Activated CD4-positive, CD25-positive, alpha-beta regulatory T cell treated with anti-CD3 and anti-CD28 coated beads, Interleukin-2, amount 50 U/mL, for 24 hours (primary cell): ENCODE results near the gene RENBP.

Experiments
- ATAC-seq, 2 donors: fragments of 150-1000 bp; cut with Tn5 transposase; one replicate each; pipeline ENCODE4 v1.10.0; 2021; ENCODE audit warnings: mild to moderate bottlenecking in 1 of 2, moderate library complexity in 1 of 2

The RENBP gene

DNA sequence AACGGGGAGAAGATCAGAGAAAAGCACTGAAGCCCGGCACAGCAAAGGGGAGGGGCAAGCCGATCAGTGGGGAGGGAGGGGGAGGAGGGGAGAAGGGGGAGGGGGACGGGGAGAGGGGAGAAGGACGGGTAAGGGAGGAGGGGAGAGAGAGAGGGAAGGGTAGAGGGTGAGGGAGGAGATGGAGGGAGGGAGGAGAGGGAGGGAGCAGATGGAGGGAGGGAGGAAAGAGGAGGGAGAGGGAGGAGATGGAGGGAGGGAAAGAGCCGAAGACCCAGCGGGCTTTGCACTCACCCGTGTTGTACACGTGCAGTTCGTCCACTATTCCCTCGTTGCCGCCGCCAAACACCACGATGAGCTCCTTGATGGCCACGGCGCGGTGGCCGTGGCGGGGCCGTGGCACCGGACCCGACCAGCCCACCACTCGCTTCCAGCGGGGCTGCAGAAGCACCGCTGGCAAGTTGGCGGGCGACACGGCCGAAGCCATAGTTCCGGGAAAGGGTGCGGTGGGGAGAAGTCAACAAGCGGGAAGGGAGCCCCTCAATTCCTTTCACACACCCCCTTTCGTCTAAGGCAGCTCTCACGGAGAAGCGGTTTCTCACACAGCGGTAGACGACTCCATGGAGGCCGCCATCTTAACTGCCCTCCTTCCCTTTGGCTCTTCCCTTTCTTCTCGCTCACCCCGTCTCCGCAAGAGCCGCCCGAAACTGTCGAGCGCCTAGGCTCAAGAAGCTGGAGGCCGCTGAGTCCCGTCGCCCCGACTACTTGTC lies 26.1 kb upstream of the RENBP start:
- no peak for ATAC-seq

DNA sequence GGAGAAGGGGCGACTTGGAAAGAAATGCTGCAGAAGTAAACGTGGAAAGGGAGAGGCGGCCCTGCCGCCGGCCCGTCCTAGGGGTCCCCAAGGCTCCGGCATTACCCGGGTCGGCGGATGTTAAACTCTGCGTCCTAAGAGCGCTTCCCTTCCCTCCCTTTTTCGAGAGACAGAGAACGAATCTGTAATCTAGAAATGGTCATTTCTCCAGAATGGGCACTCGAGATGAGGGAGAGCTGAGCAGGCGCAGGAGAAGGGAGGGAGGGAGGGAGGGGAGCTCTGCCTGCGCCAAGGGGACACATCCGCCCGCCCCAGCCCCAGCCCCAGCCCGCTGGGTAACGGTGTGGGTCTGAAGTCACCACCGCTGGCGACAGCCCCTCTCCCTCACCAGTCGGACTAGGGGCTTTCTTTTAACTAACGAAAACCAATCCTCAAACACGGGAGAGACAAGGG lies 25.5 kb upstream of the RENBP start:
- ATAC-seq: no peak

DNA sequence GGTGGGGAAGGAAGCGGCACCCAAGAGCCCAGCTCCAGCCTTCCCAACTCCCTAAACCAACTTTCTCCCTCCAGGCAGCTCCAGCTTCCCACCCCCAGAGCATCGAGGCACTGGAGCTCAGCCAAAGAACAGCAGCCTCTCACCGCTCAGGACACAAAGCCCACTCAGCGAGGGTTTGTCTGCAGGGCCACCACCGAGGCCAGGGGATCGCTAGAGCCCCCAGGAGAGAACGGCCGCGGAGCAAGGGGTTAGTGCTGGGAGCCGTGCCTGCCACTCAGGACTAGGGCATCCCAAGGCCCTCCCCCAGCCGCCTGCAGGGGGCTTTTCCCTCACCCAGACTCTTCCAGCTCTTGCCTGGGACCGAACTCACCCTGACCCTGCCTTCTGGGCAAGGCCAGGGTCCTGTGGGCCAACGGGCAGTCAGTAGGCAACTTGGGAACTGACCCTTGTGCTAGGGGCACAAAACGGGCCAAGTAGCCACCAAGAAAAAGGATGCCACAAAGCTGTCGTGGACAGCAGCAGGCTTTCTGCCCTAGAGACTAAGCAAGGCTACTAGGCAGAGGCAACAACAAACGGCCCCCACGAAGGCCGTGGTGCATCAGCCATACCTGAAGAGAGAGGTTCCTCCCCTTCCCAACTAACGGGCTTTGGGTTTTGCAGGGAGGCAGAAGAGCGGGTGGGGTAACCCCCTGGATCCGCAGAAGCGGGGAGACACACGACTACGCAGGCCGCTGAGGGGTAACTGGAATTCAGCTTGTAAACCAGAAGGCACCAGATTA lies 24.9 kb upstream of the RENBP start:
- no peak for ATAC-seq

DNA sequence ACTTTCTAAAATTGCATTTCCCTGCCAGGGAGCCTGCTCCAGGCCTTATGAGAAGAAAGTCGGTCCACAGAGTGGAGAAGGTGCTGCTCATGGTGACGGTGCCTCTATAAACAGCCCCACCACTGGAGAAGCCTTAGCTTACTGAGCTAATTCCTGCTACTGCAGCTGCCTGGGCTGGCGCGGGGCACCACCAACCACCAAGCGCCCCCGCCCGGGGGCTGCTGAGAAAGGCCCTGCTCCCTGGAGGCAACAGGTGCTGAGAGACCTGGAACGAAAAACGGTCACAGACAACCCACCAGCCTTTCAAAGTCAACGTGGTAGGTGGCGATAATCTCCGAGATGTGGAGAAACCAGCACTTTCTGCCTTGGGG lies 24.3 kb upstream of the RENBP start:
- ATAC-seq: no peak

DNA sequence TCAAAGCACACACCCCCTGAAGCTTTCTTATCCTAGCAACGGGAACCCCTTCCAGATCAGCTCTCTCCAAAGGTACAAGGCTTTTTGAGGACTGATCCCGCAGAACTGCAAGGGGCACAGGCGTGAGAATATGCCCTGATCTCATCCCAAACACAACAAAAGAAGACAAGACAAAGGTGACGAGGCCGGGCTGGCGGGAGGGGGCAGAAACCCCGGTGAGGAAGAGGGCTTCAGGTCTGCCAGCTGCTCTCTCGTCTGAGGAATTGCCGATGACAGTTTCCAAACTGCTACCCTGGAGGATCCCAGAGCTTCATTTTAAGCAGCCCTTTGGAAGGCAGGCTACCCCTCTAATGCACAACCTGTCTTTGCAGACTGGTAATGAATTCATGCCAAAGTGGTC lies 23.8 kb upstream of the RENBP start:
- ATAC-seq: no peak

DNA sequence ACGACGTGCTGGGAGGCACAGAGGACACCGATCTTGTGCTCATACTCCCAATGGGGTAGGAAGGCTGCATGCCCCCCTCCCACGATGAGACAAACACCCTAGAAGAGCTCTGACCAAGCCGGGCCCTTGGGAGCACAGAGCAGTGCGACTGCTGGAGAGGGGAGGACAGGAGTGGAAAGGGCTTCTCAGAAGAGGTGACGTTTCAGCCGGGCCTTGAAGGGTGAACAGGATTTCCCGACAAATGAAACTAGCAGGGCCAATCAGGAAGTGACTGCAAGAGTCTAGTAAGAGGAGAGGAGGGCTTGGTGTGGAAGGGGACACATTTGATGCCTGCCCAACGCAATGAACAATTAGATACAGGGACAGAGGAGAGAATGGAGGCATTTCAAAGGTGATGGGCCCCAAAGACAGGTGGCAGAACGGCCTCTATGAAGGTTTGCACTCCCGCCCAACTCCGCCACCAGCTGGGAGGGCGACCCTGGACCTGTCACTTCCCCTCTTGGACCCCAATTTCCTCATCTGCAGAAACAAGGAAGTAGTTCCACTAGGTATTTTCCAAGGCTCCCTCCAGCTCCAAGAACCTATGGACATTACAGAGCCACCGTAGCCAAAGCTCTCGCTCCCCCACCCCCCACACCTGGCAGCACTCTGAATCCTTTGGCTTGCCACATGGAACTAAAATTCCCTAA lies 23.2 kb upstream of the RENBP start:
- no peak for ATAC-seq

DNA sequence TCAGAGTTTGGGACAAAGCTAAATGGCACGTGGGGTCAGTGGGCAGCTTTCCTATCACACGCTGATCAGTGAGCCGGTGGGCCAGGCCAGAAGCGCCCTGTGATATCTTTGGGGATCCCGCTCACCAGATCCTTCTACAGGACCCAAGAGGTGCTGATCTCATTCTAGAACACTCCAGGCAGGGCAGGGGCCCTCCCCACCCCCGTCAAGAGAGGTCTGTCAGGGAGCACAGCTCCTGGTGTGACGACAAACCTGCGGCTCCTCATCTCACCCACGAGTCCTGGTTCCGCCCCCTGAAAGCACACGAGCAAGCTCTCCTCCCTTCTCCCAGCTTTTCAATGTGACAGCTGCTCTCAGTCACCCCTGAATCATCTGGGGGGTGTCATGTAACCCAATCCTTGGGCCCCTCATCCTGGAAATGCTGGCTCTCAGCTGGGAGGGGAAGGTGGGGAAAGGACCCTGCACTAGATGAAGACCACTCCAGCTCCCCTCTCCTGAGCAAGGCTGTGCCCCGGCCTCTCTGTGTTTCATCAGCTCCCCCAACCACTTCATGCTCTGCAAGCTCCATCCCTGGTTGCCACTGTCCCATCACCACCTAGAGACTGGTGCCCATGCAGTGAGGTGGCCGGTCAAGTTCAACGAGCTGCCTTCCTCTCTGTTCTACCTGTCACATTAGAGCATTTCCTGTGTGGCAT lies 22.5 kb upstream of the RENBP start:
- ATAC-seq: no peak

DNA sequence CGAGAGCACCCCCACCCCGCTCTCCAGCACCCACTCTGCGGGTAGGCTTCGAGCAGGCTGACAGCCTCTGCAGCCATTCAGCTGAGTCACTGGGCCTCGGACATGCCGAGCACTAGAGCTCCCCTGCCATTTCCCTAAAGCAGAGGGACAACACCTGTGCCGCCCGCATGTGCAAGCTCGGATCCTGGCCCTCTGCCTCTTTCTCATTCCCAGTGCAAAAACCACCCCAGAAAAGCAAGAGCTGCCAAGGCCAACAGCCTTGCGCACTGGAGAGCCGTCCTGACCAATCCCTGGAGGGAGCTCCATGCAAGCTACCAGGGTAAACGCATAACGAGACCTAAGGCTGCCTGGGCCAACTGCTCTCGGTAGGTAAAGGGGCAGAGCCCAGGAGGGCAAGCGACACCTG lies 21.8 kb upstream of the RENBP start:
- no peak for ATAC-seq

DNA sequence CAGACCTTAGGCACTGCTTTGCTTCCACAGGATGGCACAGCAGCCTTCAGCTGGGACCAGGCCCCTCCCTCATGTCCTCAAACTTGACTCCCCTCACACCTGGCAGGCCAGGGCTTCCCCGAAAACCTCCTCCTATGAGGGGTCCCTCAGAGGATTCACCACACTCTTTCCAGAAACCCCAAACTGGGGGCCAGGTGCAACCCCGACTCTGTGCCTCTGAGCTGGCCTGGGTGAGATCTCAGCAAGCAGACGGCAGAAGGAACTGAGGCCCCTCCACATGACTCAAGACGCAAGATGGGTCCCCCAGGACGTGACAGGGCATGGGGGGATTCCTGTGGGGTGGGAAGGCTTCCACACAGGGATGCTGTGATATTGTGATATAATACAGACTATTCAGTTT lies 21.0 kb upstream of the RENBP start:
- no peak for ATAC-seq

DNA sequence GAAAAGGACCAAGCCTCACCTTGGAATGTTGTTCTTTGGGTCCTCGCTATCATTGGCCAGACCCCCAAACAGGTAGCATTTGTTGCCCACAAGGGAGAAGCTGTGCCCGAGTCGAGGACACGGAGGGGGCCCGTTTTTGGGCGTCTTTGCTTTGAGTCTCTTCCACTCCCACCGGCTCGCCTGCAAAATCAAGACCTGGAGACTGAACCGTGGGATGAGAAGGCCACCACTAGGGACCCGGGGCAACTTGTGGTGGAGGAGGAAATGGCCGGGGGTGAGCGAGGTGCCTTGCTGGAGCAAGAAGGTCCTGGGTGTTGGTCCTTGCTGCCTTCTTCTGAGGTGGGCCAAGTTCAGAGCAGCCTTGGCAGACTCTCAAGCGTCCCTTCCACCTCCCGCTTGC lies 19.7 kb upstream of the RENBP start:
- no peak for ATAC-seq

DNA sequence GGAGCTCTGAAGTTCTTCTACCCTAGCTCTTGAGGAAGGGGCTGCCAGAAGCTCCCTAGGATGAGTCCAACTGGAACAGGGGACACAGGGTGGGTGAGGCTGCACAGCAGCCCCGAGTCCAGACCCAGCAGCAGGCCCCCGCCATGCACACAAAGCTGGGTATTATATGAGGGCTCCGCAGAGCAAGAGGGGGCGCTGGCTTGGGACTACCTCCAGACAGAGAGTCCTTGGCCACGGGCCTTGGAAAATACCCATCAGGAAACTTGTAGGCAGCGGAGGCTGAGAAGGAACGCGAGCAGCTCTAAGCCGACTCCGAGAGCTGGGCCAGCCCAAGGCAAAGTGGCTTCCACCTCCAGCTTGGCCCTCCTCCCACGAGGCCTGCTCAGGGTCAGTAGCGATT lies 19.1 kb upstream of the RENBP start:
- ATAC-seq: no peak

DNA sequence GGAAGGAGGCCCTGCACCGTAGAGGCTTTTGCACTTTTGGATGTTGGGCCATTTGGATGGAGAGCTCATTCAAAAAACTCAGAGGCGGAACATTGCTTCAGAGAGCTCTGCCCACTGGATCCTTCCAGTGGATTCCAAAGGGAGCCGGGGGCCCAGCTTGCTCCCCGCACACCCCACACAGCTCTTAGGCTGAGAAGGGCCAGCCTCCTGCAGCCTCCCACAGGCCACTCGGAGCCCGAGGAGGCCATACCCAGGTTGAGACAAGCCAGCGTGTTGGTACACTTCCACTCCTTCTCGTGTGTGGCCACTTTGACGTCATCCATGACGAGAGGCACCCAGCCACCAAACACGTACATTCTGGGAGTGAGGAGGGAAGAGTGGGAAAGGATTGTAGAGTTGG lies 16.8 kb upstream of the RENBP start:
- ATAC-seq: no peak

DNA sequence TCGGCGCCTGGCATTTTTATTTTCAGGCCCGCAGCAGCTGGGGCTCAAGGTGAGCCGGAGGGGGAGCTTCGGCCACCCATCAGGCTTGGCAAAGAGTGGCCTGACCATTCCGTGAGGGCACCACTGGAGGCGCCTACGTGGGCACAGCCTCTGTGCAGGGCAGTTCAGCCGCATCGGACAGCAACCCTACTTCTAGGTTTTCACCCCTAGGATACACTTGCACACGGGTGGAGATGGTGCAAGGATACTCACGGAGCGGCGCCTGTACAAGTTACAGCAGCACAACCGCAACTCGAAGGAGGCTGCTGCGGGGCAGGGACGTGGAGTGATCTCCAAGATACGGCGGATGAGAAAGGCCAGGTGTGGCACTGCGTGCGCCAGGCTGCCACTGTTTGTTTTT lies 16.3 kb upstream of the RENBP start:
- ATAC-seq: no peak

DNA sequence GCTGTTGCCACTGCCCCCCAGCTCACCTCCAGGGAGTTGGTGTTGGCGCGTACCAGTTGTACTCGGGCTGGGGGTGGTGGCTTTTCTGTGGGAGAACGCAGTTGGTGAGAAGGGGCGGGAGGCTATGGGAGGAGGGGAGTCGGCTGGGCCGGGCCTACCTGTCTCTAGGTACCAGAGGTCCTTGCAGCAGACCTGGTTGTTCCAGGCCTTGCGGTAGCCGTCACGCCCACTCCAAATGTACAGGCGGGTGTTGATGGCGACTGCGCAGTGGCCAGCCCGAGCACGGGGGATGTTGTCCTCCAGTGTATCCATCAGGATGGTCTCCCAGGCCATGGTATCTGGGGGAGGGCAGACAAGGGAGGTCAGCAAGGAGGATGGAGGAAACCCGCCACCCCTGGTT lies 15.6 kb upstream of the RENBP start:
- no peak for ATAC-seq

DNA sequence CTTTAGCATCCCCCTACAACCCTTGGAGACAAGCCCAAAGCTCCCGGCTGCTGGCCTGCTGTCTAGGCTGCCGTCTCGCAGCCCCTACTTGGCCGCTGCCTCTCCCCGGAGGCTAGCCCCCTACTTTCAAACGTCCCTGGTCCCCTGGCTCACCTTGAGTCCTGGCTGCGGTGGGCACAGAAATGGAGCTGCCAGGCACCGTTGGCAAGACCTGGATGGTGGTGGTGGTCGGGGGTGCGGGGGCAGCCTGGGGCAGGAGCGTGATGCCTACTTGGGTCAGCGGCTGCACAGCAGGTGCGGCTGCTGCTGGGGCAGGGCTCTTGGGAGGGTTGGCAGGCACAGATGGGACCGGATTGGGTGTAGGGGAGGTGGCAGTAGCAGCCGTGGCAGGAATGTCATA lies 15.2 kb upstream of the RENBP start:
- no peak for ATAC-seq

DNA sequence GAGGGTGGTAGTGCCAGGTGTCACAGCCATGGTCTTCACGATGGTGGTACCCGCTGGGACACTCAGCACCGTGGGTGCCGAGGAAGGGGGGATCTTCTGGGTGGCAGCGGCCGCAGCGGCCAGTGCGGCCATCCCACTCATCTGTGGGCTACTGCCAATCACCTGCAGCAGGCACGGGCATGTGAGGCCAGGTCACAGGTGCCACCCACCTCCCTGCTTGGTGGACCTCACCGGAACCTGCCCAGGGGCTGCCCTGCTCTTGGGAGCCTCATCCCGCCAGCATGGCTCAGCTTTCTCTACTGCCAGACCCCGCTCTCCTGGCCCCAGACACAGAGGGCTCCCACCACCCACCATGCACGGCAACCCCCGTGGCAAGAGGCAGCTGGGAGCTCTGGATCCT lies 14.2 kb upstream of the RENBP start:
- ATAC-seq: no peak

DNA sequence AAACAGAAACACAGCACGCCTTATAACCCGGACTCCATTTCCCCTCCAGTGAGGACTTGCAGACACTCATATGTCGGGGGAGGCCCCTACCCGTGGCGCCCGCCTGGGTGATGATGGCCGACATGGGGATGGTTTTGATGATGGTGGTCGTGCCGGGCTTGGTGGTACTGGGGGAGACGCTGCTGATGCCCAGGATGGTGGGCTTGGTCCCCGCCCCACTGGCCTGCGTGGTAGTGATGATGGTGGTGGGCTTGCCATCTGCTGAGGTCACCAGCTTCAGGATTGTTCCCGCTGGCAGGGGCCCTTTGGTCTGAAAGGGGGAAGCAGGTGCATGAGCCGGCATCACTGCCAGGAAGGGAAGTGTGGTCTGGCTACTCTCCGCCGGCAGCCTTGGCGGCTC lies 12.8 kb upstream of the RENBP start:
- no peak for ATAC-seq

DNA sequence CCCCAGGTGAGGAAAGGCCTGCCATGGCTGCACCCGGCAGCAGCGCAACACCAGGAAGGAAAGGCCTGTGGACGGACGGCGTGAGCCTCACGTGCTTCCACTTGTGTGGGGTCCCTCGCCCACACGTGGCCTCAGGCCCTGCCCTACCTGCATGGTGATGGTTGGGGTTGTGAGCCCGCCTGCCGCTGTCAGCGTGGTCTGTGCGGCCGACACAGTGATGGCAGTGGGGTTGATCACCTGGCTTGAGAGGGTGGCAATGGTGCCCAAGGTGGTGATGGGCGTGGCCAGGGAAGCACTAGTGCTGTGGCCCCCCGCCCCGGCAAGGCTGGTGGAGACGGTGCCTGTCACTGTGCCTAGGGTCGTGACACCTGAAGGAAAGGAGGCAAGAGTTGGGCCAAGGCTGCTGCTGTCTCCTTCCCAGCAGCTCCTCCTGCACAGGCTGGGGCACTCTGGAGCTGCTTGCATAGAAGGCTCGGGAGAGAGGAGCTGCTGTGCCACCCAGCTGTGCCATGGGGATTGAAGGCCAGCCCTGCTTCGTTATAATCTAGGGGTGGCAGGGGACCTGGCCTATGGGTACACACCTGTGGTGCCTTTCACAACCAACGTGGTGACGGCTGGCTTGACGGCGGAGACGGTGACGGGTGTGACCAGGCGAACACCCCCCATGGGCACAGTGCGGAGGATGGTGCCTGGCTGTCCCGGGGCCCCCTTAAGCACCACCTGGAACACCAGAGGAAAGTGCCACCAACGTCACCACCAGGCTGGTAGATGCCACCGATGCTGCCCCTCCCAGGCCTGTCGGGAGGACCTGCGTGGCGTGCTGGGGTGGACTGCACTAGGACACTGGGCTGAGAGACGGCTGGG lies 11.8 kb upstream of the RENBP start:
- no peak for ATAC-seq

DNA sequence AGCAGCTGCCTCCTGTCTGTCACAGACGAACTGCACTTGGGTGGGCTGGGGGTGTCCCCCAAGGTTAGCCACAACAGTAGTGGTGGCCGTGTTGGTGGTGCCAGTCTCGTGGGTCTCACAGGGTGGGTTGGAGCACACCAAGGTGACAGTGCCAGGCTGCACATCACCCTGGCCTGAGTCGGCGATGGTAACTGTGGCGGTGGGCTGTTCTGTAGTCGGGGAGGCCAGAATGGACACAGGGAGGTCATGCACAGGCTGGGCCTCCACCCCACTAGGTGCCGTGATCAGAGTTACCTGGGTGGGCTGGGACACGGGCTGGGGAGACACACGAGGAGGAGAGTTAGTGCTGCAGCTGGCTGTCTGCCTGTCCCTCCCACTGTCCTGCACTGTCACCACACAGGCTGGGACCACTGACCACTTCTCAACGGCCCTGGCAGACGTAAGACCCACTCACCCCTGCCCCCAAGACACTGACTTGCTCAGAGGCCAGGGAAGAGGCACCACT lies 10.8 kb upstream of the RENBP start:
- ATAC-seq: no peak

DNA sequence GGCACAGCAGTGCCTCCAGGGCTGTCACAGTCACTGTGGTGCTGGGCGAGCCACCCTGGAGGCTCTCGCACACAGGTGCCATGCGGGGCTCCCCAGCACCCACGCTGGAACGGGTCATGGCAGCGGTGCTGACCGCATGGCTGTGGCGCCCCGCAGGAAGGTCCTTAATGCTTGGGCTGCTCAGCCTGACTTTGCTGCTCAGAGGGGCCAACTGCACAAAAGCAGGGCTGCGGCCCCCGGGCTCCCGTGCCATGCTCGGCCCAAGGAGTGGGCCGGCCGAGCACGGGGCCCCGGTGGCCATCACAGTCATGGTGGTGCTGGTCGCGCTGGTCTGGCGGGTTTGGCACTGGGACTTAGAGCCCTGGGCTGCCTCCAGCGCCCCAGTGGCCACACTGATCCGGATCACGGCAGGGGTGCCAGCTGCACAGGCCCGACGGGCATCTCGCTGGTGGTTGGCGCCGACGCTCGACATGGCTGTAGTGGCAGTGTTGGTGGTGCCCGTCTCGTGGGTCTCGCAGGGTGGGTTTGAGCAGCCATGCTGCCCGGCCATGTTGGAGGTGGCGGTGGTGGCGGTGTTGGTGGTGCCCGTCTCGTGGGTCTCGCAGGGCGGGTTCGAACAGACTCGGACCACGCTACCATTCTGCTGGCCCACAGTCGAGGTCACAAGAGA lies 10.2 kb upstream of the RENBP start:
- ATAC-seq: no peak

DNA sequence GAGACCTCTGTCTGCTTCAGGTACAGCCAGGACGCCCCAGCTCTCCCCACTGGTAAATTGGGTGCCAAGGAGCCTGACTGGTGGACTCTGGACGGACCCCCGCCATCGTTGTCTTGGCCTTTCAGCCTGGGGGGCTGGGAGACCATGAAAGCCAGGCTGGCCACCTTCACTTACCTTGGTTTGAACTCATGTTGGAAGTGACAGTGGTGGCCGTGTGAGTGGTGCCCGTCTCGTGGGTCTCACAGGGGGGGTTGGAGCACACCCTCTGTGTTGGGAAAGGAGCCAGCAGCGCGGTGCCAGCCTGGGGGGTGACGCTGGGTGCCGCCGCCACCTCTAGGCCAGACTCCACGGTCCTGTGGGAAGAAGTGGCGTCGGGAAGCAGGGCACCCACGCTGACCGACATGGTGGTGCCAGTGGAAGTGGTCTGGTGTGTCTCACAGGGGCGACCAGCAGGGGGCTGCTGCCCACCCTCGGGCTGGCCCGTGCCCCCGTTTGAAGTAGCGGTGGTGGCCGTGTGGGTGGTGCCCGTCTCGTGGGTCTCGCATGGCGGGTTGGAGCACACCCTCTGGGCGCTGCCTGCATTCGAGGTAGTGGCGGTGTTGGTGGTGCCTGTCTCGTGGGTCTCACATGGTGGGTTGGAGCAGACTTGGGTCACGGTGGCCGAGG lies 9.6 kb upstream of the RENBP start:
- no peak for ATAC-seq
